ENCODE measurements around the gene MYMK.

The MYMK gene

GRCh38 chr9:133475292-133476012 is 49.3 kb downstream of the MYMK start:
- no peak overlapping the region for H3K27ac ChIP-seq

GRCh38 chr9:133474853-133475252 is 49.9 kb downstream of the MYMK start:
- H3K27ac ChIP-seq: no peak overlapping the region

More at GRCh38 chr9:133475292-133476012, 49.3 kb downstream of the MYMK start:
- no peak overlapping the region for H3K4me3 ChIP-seq

GRCh38 chr9:133474215-133474614 is 50.5 kb downstream of the MYMK start:
- no peak overlapping the region for H3K27ac ChIP-seq
- no peak overlapping the region for H3K4me3 ChIP-seq

More at GRCh38 chr9:133474853-133475252, 49.9 kb downstream of the MYMK start:
- no peak overlapping the region for H3K4me3 ChIP-seq

- Histone ChIP-seq H3K27ac (no peak overlapping the region), H3K4me3 (no peak overlapping the region)
Observed at GRCh38 chr9:133473743-133474142, 51.0 kb downstream of the MYMK start.

GRCh38 chr9:133472753-133473378 is 51.9 kb downstream of the MYMK start:
- Histone ChIP-seq H3K27ac (peak overlapping the region in 1 of 21 experiments; percentile 21), H3K4me3 (no peak overlapping the region)

- no peak overlapping the region for H3K4me3 ChIP-seq
- no peak overlapping the region for H3K27ac ChIP-seq
Observed at GRCh38 chr9:133472277-133472645, 52.5 kb downstream of the MYMK start.

- no peak overlapping the region for H3K27ac ChIP-seq
- no peak overlapping the region for H3K4me3 ChIP-seq
Observed at GRCh38 chr9:133471551-133472276, 53.0 kb downstream of the MYMK start.

- H3K27ac ChIP-seq: no peak overlapping the region
- no peak overlapping the region for H3K4me3 ChIP-seq
Observed at GRCh38 chr9:133470988-133471387, 53.8 kb downstream of the MYMK start.

GRCh38 chr9:133470427-133470924 is 54.3 kb downstream of the MYMK start:
- no peak overlapping the region for H3K4me3 ChIP-seq
- no peak overlapping the region for H3K27ac ChIP-seq

- Histone ChIP-seq H3K4me3 (no peak overlapping the region), H3K27ac (no peak overlapping the region)
Observed at GRCh38 chr9:133468777-133469421, 55.9 kb downstream of the MYMK start.

GRCh38 chr9:133468374-133468773 is 56.4 kb downstream of the MYMK start:
- no peak overlapping the region for H3K27ac ChIP-seq

GRCh38 chr9:133467101-133467500 is 57.7 kb downstream of the MYMK start:
- H3K4me3 ChIP-seq: no peak overlapping the region
- no peak overlapping the region for H3K27ac ChIP-seq

More at GRCh38 chr9:133468374-133468773, 56.4 kb downstream of the MYMK start:
- no peak overlapping the region for H3K4me3 ChIP-seq

GRCh38 chr9:133465984-133466383 is 58.8 kb downstream of the MYMK start:
- Histone ChIP-seq H3K4me3 (no peak overlapping the region), H3K27ac (no peak overlapping the region)

GRCh38 chr9:133464638-133465037 is 60.1 kb downstream of the MYMK start:
- Histone ChIP-seq H3K4me3 (no peak overlapping the region), H3K27ac (no peak overlapping the region)
